SK-N-MC (cell line): ENCODE data around the gene RASGRP1.

Experiments
- EZH2 ChIP-seq: fragments of 200-600 bp; sonication (generic); IDR thresholded peaks from one replicate; pipeline ENCODE4 v1.6.1; 2017; ENCODE audit warnings: antibody characterized with exemption
- POLR2AphosphoS5 ChIP-seq: IDR thresholded peaks from 2 replicates; pipeline ENCODE4 v1.6.1; 2012; ENCODE audit warnings: mild to moderate bottlenecking, low read depth, low read length, borderline replicate concordance

GRCh38 chr15:38487378-38487777 lies 77.2 kb downstream of the RASGRP1 start:
- TF ChIP-seq POLR2AphosphoS5 (no peak), EZH2 (no peak)
